NAMALWA (cell line): ENCODE results near the gene NSD2.
"Not testable (repeated sequence)": the region's sequence is repeated elsewhere in the genome, so short reads cannot be mapped to it uniquely, and the experiment has no call there.

Experiments used
- DNase-seq: peaks from one replicate; pipeline ENCODE4 v3.0.0-alpha.2; 2015; ENCODE audit warnings: low spot score

Gene NSD2

DNA sequence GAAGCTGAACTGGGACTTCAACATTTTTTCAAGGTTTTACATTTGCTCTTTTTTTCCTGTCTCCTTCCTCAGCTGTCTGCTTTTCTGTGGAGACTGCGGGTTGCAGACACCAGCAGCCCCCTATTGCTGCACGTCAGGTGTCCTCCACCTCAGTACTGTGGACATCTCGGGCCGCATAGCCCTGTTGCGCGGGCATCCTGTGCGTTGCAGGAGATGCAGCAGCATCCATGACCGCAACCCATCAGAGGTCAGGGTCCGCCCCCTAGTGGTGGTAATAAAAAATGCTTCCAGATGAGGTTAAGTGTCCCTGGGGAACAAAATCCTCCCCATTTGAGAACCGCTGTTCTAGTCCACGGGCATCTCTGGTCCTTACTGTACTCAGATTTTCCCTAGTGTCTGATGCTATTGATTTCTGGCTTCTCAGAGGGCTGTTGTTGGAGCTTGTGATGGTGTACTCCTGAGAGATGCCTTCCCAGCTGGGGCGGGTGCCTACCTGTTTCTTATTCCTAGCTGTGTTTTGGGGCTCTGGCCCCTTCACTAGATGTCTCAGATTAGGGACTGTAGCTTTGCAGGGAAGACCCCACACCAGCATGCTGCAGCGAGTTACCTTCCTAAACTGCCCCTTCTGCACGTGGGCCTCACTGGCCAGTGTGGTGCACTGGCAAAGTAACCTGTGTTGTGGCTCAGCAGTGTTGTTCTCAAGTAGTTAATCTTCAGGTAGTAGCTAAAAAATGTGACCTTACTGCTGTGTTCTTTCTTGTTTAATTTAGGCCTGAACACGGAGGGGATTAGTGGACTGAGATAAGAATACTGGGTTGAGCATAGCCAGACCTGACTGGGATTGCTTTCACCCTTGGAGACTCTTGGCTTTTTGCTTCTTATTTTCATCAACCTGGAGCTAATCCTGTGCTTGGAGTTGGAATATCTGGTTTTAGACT lies 28.2 kb downstream of the NSD2 start:
- DNase-seq: peak; percentile 89

GRCh38 chr4:1900087-1900433 lies 28.9 kb downstream of the NSD2 start:
- no peak for DNase-seq

- DNase-seq: no peak
Observed at GRCh38 chr4:1900624-1901023, 29.4 kb downstream of the NSD2 start.

DNA sequence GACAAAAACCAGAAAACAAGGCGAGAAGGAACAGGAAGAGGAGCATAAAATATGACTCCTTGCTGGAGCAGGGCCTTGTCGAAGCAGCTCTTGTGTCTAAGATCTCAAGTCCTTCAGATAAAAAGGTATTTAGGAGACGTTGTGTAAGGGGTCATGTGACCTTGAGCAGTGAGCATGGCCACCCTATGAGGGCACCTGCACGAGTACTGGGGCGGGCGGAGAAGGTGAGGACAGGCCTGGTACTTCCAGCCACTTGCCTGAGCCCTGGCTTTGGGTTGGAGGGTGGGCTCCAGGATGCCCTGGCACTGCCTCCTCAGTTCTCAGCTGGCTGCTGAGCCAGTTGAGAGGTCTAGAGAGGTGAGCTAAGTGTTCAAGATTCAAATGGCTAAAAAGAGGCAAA lies 29.9 kb downstream of the NSD2 start:
- DNase-seq: no peak

GRCh38 chr4:1902243-1902642 lies 31.1 kb downstream of the NSD2 start:
- no peak for DNase-seq

DNA sequence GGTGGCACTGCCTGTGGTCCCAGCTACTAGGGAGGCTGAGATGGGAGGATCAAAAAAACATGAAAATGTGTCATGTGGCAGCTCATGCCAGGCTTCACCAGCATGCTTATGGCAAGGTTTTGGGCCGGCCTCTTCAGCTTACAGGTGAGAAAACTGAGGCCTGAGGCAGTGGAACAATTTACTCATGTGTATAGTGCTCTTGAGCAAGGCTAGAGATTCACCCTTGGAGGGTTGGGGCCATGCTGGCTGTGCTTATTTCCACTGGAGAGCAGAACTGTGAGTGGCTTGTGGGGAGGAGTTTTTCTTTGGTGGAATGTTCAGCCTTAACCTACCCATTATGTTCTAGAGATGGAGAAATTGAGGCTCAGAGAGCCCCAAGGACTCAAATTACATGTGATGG lies 31.8 kb downstream of the NSD2 start:
- no peak for DNase-seq

DNA sequence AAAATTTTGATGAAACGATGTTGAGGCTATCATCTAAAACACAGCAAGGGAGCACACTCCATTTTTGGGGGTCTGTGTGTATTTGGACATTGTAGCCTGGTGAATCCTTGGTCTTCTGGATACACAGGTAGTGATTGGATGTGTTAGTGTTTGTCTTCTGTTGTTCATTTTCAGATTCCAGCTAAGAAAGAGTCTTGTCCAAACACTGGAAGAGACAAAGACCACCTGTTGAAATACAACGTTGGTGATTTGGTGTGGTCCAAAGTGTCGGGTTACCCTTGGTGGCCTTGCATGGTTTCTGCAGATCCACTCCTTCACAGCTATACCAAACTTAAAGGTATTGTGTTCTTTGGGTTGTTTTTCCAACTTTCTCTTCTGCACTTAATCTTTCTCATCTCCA lies 32.8 kb downstream of the NSD2 start:
- DNase-seq: no peak

GRCh38 chr4:1907848-1908525 lies 36.8 kb downstream of the NSD2 start:
- no peak for DNase-seq

DNA sequence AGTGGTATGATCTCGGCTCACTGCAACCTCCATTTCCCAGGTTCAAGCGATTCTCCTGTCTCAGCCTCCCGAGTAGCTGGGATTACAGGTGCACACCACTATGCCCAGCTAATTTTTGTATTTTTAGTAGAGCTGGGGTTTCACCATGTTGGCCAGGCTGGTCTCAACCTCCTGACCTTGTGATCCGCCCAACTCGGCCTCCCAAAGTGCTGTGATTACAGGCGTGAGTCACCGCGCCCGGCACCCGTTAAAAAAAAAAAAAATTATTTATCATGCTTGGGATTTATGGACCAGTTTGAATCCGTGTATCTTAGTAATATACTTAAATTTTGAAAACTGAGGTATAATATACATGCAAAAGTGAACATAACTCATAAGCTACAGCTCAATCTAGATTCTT lies 38.5 kb downstream of the NSD2 start:
- DNase-seq: not testable (repeated sequence)

DNA sequence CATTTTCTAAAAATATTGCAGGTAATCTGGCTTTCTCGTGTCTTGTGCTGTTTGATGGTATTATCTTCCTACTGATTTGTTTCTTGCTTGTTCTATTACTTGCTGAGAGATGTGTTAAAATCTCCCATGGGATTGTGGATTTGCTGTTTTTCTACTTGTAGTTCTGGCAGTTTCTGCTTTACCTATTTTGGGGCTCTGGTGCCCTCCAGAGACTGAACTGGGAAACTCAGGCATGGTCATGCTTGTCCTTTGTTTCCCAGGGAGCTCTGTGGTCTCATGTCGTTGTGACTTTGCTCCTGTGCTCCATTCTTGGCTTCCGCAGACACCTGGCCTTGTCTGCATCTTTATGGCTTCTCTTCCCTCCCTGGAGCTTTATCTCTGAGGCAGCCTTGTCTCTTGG lies 39.5 kb downstream of the NSD2 start:
- DNase-seq: peak; percentile 52

DNA sequence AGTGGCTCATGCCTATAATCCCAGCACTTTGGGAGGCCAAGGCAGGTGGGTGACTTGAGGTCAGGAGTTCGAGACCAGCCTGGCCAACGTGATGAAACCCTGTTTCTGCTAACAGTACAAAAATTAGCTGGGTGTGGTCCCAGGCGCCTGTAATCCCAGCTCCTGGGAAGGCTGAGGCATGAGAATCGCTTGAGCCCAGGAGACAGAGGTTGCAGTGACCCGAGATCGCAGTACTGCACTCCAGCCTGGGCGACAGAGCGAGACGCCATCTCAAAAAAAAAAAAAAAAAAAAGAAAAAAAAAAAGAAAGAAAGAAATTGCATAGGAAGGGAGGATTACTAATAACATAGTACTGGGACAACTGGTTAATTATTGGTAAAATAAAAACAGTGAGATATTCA lies 40.1 kb downstream of the NSD2 start:
- not testable (repeated sequence) for DNase-seq

DNA sequence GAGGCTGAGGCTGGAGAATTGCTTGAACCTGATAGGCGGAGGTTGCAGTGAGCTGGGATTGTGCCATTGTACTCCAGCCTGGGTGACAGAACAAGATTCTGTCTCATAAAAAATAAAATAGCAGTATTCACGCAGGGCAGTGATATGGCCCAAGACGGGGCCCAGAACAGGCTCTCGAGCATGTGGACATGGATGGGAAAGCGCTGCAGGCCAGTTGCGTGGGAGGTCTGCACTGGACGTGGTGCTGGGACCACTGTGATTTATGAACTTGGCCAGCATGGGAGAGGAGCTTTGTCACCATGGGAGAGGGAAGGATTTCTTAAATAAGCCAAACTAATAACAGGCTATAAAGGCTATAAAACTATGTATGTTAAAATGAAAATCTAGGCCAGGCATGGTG lies 51.6 kb downstream of the NSD2 start:
- DNase-seq: no peak

- no peak for DNase-seq
Observed at GRCh38 chr4:1927675-1928074, 56.5 kb downstream of the NSD2 start.

GRCh38 chr4:1928356-1929239 lies 57.4 kb downstream of the NSD2 start:
- DNase-seq: no peak

DNA sequence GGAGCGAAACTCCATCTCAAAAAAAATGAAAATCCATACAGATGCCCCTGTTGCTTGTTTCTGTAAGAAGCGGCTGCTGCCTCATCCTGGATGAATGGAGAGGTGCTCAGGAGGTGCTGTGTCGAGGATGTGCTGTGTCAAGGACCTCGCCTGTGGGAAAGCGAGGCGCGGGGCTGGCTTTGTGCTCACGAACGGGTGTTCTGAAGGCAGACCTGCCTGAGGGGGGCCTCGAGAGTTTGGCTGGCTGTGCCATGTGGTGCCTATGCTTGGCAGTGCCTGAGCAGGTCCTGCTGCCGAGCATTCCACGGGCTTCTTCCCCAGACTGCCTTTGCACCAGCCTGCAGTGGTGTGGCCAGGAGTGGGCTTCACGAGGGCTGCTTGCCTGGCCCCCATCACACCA lies 61.5 kb downstream of the NSD2 start:
- no peak for DNase-seq

DNA sequence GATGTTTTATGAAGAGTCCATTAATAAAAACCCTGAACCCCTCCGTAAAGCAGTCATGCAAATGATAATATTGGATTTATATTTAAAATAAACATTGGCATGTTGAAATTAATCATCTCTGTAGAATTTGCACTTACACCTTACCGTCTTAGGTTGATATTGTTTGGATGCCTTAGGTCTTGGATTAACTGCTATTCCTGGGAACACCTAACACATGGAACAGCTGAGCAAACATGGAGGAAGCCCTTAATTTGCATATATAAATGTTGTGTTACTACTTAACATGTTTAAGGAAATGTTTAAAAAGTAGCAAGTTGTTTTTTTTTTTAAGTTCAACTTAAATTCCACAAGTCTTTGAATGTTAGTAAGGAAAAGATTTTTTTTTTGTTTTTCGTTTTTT lies 62.5 kb downstream of the NSD2 start:
- no peak for DNase-seq

- DNase-seq: no peak
Observed at GRCh38 chr4:1937550-1937949, 66.4 kb downstream of the NSD2 start.

DNA sequence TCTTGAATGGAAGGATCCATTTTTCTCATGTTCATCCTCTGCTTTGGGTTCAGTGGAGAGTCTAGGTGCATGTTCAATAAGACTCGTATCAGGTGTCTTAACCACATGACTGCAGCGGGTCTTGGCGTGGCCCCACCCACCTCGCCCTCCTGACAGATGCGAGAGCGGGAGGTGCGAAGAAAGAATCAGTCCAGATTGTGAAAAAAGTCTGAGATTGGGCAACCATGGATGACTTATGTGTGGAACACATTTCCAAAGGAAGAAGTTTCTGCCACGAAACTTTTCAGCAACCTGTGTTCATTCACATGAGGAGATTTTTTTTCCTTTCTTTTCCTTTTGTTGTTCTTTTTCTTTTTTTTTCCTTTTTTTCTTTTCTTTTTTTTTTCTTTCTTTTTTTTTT lies 66.8 kb downstream of the NSD2 start:
- DNase-seq: no peak

DNA sequence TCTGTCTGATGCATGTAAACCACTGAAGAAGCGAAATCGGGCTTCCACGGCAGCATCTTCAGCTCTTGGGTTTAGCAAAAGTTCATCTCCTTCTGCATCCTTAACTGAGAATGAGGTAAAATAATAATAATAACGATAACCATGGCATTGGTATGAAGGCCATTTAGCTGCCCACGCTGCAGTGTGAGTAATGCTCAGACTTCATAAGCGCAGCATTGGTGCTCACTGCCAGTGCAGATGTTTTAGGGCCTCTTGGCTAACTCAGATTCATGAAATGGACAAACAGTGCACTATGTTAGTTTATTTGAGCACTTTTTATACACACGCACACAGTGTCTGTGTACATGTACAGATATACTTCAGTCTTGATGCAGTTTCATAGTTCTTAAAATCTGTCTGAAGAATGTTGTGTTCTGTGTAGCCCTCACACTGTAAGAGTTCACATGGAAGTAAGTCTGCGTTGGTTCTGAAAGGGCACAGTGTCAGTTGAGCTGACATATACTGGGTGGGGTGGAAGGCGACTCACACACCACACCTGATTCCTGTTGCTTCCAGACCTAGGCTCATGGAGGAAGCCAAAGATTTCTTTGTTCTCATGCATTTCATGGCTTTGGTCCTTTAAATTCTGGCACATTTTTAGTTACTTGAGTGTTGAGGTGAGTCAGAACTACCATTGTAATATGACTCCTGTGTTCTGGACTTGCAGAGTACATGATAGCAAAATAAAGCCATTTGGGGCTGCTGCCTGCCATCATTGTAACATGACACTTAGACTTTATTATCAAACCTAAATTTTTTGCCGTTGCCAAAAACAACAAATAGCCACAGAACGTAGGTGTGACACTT lies 68.7 kb downstream of the NSD2 start:
- no peak for DNase-seq

- no peak for DNase-seq
Observed at GRCh38 chr4:1940566-1940965, 69.4 kb downstream of the NSD2 start.

DNA sequence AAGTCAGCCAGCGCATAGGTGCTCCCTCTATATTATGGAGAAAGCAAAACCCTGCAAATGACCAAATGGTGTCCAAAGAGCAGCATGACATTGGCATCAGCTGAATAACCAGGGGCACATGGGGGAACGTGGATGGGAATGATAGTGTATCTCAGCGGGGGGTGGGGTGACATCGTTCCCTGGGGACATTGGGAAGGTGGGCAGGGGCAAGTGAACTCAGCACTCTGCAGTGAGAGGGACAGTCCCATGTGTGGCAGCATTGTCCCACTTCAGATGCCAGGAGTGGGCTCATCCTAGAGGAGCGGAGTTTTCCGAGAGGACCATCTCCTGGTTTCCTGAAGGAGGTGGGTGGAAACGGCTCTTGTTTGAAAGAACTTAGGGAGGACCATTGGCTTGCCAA lies 72.7 kb downstream of the NSD2 start:
- DNase-seq: no peak
